IPS DF 6.9 (cell line): ENCODE results near the gene SYTL2.
"Not testable (repeated sequence)": the region's sequence is repeated elsewhere in the genome, so short reads cannot be mapped to it uniquely, and the experiment has no call there.

ENCODE experiments used
- DNase-seq: peaks from one replicate; pipeline ENCODE4 v3.0.0-alpha.2; 2013; ENCODE audit warnings: low read depth, low spot score
- H3K27ac ChIP-seq: one replicate; pipeline ENCODE4 v1.5.1; 2013; ENCODE audit warnings: low read length, control low read depth
- H3K27me3 ChIP-seq: 2 replicates; pipeline ENCODE4 v1.6.1; 2013; ENCODE audit warnings: mild to moderate bottlenecking, low read length; ENCODE audit not compliant: control insufficient read depth, insufficient read depth
- H3K36me3 ChIP-seq: 2 replicates; pipeline ENCODE4 v1.6.1; 2013; ENCODE audit warnings: low read length; ENCODE audit not compliant: control insufficient read depth, insufficient read depth
- H3K4me1 ChIP-seq: 2 replicates; pipeline ENCODE4 v1.6.1; 2013; ENCODE audit warnings: low read length; ENCODE audit not compliant: control insufficient read depth, insufficient read depth
- H3K4me3 ChIP-seq: 2 replicates; pipeline ENCODE4 v1.5.1; 2013; ENCODE audit warnings: mild to moderate bottlenecking, low read length
- H3K9me3 ChIP-seq: 2 replicates; pipeline ENCODE4 v1.6.1; 2013; ENCODE audit warnings: low read length, inconsistent platforms; ENCODE audit not compliant: control insufficient read depth, insufficient read depth
- WGBS: extraction: QIAGEN DNeasy Blood & Tissue Kit; methylation state at CpG from one replicate; pipeline ENCODE4 v1.1.7; 2013; ENCODE audit warnings: mixed read lengths, missing lambda C conversion rate; ENCODE audit not compliant: insufficient read length, insufficient coverage; 5-methylcytosine and 5-hydroxymethylcytosine counted together

SYTL2 gene, protein sequence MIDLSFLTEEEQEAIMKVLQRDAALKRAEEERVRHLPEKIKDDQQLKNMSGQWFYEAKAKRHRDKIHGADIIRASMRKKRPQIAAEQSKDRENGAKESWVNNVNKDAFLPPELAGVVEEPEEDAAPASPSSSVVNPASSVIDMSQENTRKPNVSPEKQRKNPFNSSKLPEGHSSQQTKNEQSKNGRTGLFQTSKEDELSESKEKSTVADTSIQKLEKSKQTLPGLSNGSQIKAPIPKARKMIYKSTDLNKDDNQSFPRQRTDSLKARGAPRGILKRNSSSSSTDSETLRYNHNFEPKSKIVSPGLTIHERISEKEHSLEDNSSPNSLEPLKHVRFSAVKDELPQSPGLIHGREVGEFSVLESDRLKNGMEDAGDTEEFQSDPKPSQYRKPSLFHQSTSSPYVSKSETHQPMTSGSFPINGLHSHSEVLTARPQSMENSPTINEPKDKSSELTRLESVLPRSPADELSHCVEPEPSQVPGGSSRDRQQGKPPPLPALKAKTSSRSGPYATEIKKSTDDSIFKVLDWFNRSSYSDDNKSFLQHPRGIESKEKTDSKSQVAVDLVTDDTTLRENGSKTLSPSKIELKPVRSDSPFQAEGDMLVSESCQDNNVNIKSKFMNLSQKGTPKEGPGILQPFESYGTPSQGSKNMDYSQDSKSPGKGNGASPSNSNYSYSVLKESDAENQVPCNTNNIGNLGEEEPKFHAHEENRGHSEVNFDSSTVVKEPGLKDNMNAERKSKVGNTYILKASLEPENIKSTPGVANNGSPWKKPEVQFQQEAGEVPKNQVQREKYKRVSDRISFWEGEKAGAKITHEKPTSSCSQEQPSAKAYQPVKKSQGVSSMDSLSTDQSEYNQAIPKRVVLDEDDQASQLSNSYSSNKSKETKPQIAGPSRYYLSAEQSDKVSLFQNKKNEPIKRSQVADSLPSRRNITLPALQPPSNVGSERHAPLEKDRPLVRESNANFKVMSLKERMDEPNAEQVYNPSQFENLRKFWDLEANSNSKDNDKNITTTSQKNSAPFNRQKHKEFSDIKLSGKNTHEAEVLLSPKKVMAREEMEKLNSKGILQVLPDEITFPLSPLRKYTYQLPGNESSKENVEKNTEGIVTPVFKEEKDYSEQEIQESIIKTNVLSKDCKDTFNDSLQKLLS (N-terminal part only)

DNA sequence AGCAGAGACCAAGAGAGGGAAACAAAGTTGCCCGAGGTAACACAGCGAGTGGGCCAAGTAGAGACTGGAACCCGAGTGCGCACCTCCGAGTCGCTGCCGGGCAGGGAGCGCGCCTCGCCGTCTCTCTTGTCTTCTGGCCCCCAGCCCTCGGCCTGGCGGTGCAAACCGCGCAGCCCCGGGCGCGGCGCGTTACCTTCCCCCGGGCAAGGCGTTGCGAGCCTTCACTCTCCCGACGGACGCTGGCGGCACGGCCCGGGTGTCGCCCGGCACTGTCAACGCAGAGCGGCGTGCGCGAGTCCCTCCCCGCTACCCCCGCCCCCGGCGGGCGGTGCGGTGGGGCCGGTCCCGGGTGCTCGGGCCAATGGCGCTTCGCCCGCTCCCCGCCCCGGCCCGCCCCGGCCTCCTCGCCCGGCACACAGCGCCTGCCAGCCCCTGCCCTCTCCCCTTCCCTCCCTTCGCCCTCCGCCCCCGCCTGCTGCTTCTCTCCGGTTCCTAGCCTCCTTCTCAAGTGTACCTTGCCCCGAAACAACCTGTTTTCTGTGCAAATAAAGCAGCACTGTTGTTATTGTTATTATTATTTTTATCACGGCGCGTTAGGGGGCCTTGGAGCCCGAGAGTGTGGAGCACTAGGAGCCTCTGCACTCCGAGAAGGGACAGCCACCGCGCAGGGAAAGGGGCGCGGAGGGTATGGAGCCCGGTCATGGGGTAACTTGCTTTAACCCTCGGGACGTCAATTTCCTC is at the start of gene SYTL2:
SYTL2 (minus strand) TSS at position 271 of the 741 bp plus-strand sequence. CDS start 53,416 bp downstream, outside the sequence.
- H3K4me3 ChIP-seq, result peak within 1 kb of the TSS; percentile 55; the same call in 1 of the 2 replicates
- H3K27me3 ChIP-seq, result no peaks in the 10 kb centered on the region; the same call in 1 of the 2 replicates
- no peaks in the 10 kb centered on the region for H3K9me3 ChIP-seq
- no CpG with 5 or more reads among the region's 72 CpGs for whole genome bisulfite sequencing
- no peaks in the 10 kb centered on the region for H3K4me1 ChIP-seq
- H3K27ac ChIP-seq, result no peak within 1 kb of the TSS
- no peaks in the 10 kb centered on the region for H3K36me3 ChIP-seq
- peak; percentile 48 for DNase-seq

DNA sequence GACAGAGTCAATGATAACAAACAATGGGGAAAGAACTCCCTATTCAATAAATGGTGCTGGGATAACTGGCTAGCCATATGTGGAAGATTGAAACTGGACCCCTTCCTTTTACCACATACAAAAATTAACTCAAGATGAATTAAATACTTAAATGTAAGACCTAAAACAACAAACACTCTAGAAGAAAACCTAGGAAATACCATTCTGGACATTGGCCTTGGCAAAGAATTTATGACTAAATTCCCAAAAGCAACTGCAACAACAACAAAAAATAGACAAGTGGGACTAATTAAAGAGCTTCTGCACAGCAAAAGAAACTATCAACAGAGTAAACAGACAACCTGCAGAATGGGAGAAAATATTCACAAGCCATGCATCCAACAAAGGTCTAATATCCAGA is 48.6 kb upstream of the SYTL2 start:
- not testable (repeated sequence) for H3K36me3 ChIP-seq, DNase-seq, H3K9me3 ChIP-seq, H3K27me3 ChIP-seq, H3K4me3 ChIP-seq, H3K27ac ChIP-seq, H3K4me1 ChIP-seq

GRCh38 chr11:85857098-85857497 is 46.2 kb upstream of the SYTL2 start:
- Histone ChIP-seq H3K27me3 (no peaks in the 10 kb centered on the region), H3K27ac (no peak overlapping the region), H3K4me3 (no peak overlapping the region), H3K4me1 (no peaks in the 10 kb centered on the region), H3K36me3 (peaks cover 3% of the 10 kb centered on the region; the same call in 1 of the 2 replicates), H3K9me3 (no peaks in the 10 kb centered on the region)
- no CpG with 5 or more reads among the region's 10 CpGs for WGBS
- no peak for DNase-seq

- Histone ChIP-seq H3K4me3 (peak within 1 kb of the TSS; percentile 43; the same call in 1 of the 2 replicates), H3K9me3 (no peaks in the 10 kb centered on the region), H3K4me1 (no peaks in the 10 kb centered on the region), H3K27ac (no peak within 1 kb of the TSS), H3K36me3 (peaks cover 3% of the 10 kb centered on the region; the same call in 1 of the 2 replicates), H3K27me3 (no peaks in the 10 kb centered on the region)
- no peak for DNase-seq
- no CpG with 5 or more reads among the region's 13 CpGs for WGBS
Observed at GRCh38 chr11:85855341-85855656, 44.4 kb upstream of the SYTL2 start, which contains the start of gene CCDC83. TSS of gene CCDC83 (plus strand) at chr11:85855383. CDS start at chr11:85865124, 9,741 bp downstream.

DNA sequence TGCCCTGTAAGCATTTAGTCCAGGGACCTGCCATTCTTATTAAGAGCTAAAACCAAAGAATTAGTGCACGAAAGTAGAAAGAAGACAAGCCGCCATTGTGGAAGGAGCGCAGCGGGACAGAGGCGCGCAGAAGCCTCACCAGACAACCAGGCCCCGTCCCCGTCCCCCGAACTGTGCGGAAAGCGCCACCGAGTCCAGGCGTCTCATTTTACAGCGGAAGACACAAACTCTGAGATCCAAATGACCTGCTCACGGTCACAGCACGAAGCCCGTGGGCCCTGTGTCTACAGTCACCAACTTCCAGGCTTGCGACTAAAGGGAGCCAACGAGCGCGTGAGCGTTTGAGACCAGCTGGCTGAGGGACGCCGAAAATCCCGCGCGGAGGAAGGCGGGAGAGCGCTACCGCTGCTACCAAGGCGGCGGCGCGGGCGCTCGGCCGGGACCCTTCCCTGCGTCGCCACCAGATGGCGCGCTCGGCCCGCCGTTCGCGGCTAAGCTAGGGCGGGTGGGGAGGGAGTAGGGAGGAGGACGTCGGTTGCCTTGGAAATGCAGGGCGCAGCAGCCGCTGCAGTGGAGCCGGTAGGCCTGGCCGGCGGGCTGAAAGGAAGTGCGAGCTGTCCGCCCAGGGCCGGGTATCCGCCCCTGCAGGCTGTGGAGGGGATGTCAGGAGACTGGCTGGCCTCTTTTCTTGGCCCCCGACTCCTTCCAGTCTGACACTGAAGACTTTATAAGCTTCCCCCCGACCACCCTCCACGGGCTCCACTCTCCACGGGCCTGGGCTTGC is 43.8 kb upstream of the SYTL2 start:
- WGBS, result no CpG with 5 or more reads among the region's 62 CpGs
- Histone ChIP-seq H3K4me3 (peak overlapping the region; percentile 43; the same call in 1 of the 2 replicates), H3K4me1 (no peaks in the 10 kb centered on the region), H3K27ac (no peak overlapping the region), H3K27me3 (no peaks in the 10 kb centered on the region), H3K9me3 (no peaks in the 10 kb centered on the region), H3K36me3 (peaks cover 3% of the 10 kb centered on the region; the same call in 1 of the 2 replicates)
- peak; percentile 85 for DNase-seq

DNA sequence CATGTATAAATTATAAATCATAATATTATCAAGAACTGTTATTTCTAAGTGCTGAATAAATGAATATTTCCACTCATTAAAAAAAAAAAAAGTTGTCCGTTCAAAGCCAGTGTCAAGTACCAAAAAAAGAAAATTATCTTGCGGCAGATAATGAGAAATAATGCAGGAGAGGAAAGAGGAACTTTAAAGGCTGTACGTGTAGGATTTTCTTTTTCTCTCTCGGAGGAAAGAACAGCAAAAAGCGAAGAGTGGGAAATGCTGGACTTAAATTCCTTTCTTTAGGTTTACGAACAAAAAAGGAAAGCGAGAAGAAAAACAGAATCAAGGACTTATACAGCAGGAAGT is 43.2 kb upstream of the SYTL2 start:
- H3K4me1 ChIP-seq, result no peaks in the 10 kb centered on the region
- peak overlapping the region; percentile 40; the same call in 1 of the 2 replicates for H3K4me3 ChIP-seq
- H3K36me3 ChIP-seq, result peaks cover 3% of the 10 kb centered on the region; the same call in 1 of the 2 replicates
- no peak overlapping the region for H3K27ac ChIP-seq
- DNase-seq, result no peak
- WGBS, result no CpG with 5 or more reads among the region's 7 CpGs
- H3K9me3 ChIP-seq, result no peaks in the 10 kb centered on the region
- no peaks in the 10 kb centered on the region for H3K27me3 ChIP-seq

DNA sequence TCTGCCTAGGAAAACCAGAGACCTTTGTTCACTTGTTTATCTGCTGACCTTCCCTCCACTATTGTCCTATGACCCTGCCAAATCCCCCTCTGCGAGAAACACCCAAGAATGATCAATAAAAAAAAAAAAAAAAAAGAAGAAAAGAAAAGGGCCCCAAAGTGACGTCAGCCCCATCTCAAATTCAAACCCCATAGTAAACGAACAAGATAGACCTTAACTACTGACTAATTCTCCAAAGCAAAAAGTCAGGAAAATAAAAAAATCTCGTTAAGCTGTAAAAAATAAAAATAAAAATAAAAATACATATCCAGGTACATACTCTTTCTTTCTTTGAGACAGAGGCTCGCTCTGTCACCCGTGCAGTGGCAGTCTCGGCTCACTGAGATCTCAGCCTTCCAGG is 42.6 kb upstream of the SYTL2 start:
- DNase-seq, H3K4me1 ChIP-seq, H3K9me3 ChIP-seq, H3K4me3 ChIP-seq, H3K27me3 ChIP-seq, H3K27ac ChIP-seq, H3K36me3 ChIP-seq: not testable (repeated sequence)
- WGBS, result no CpG with 5 or more reads among the region's 7 CpGs

DNA sequence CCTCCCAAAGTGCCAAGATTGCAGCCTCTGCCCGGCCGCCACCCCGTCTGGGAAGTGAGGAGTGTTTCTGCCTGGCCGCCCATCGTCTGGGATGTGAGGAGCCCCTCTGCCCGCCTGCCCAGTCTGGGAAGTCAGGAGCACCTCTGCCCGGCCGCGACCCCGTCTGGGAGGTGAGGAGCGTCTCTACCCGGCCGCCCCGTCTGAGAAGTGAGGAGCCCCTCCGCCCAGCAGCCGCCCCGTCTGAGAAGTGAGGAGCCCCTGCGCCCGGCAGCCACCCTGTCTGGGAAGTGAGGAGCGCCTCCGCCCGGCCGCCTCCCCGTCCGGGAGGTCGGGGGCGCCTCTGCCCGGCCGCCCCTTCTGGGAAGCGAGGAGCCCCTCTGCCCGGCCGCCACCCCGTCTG is 41.8 kb upstream of the SYTL2 start:
- not testable (repeated sequence) for H3K9me3 ChIP-seq, H3K4me1 ChIP-seq, H3K4me3 ChIP-seq, H3K27me3 ChIP-seq, H3K27ac ChIP-seq, DNase-seq, H3K36me3 ChIP-seq
- no CpG with 5 or more reads among the region's 33 CpGs for WGBS

GRCh38 chr11:85848556-85848955 is 37.6 kb upstream of the SYTL2 start:
- Histone ChIP-seq H3K4me3 (no peak overlapping the region), H3K4me1 (no peaks in the 10 kb centered on the region), H3K36me3 (peaks cover 3% of the 10 kb centered on the region; the same call in 1 of the 2 replicates), H3K27me3 (no peaks in the 10 kb centered on the region), H3K27ac (no peak overlapping the region), H3K9me3 (no peaks in the 10 kb centered on the region; the same call in 1 of the 2 replicates)
- WGBS, result no CpG with 5 or more reads among the region's 2 CpGs
- DNase-seq, result no peak
